ENCODE data around the gene CEL.

CEL gene

DNA sequence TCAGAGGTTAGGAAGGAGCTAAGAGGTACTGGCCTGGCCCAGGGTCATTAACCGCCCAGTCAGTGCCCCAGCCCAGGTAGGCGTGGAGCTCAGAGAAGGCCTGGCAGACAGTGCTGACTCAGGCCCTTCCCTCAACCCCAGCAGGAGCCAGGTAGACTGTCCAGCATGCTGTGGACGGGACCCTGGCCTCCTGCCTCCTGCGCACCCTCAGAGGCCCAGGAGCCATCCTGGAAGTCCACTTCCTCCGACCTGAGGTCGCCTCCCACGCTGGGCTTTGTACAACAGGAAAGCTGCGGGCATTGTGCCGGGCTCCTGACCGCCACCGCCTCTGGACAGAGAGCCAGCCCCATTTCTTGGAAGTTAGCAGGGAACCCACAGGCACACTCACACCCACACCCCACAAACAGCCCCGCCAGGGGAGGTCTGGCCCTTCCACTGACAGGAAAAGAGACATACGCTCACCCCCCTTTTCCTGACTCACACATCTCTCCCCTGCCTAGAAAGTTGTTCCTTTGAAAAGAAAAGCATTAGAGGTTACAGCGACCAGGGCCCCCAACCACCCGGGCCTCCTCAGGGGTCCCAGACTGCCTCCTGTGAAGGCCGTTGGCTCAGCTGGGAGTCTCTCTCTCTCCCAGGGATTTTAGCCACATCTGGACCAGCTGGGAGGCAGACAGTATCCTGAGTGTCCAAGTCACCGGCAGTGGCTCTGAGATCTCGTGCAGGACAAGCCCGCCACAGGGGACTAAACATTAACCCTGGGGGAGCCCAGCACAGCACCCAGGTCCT lies 51.6 kb downstream of the CEL start:
- no peak overlapping the region for H3K27ac ChIP-seq (ENCODE audit: poor library complexity, severe bottlenecking)
- H3K9me3 ChIP-seq (ENCODE audit: severe bottlenecking) = no peaks in the 10 kb centered on the region
- TF ChIP-seq, protein P1, sequence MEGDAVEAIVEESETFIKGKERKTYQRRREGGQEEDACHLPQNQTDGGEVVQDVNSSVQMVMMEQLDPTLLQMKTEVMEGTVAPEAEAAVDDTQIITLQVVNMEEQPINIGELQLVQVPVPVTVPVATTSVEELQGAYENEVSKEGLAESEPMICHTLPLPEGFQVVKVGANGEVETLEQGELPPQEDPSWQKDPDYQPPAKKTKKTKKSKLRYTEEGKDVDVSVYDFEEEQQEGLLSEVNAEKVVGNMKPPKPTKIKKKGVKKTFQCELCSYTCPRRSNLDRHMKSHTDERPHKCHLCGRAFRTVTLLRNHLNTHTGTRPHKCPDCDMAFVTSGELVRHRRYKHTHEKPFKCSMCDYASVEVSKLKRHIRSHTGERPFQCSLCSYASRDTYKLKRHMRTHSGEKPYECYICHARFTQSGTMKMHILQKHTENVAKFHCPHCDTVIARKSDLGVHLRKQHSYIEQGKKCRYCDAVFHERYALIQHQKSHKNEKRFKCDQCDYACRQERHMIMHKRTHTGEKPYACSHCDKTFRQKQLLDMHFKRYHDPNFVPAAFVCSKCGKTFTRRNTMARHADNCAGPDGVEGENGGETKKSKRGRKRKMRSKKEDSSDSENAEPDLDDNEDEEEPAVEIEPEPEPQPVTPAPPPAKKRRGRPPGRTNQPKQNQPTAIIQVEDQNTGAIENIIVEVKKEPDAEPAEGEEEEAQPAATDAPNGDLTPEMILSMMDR (IDR thresholded peaks at IDR 0.05; ENCODE audit: poor library complexity, severe bottlenecking) = no peak
- DNase-seq (ENCODE audit: low spot score) = peak; percentile 52
- no peaks in the 10 kb centered on the region for H3K27me3 ChIP-seq (ENCODE audit: insufficient read depth, poor library complexity, severe bottlenecking)
- peaks cover 16% of the 10 kb centered on the region for H3K36me3 ChIP-seq (ENCODE audit: low read depth)
- ATAC-seq (ENCODE audit: low read depth) = no peak
- H3K4me1 ChIP-seq (ENCODE audit: insufficient read depth, poor library complexity, severe bottlenecking) = no peaks in the 10 kb centered on the region
- no peak overlapping the region for H3K4me3 ChIP-seq (ENCODE audit: severe bottlenecking)

DNA sequence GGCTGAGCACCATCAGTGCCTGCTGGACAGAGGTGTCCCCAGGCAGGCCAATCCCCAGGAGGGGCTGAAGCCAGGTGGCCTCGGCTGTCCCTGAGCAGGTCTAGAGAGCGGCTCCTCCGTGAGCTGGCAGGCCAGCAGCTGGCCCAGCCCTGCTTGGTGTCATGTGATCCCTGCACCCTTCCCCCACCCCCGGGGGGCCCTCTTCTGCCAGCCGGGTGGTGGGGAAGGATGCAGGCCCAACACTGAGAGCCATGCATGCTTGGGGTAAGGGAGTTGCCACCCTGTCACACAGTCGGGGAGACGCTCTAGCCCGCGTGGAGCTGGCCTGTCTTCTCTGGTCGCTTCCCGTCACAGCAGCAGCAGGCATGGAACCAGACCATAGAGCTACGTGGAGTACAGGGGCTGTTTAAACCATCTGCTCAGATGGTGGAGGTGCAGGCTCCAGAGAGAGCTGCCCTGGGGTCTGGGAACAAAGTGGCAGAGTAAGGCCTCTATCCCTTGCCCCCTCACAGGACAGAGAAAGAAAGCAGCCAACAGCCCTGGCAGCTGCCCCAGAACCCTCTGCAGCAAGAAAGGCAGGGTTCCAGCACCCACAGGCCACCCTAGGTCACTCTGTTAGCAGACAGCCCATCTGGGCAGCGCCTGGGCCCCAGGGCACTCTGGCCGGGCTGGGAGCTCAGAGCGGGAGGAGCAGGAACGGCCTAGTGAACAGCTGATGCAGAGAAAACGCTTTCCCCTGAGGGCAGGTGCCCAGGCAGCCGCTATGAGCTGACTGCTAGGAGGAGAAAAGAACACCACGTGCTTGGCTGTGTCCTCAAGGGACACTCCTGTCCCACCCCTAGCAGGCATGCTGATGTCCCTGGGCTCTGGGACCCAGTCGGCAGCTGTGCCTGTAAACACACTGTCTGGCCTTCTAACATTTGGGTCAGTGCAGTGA lies 52.4 kb downstream of the CEL start:
- Histone ChIP-seq H3K4me3 (ENCODE audit: severe bottlenecking) (no peak overlapping the region), H3K36me3 (ENCODE audit: low read depth) (peaks cover 10% of the 10 kb centered on the region; the same call in 1 of the 2 replicates), H3K27me3 (ENCODE audit: insufficient read depth, poor library complexity, severe bottlenecking) (no peaks in the 10 kb centered on the region), H3K9me3 (ENCODE audit: severe bottlenecking) (no peaks in the 10 kb centered on the region), H3K4me1 (ENCODE audit: insufficient read depth, poor library complexity, severe bottlenecking) (no peaks in the 10 kb centered on the region), H3K27ac (ENCODE audit: poor library complexity, severe bottlenecking) (no peak overlapping the region)
- ATAC-seq (ENCODE audit: low read depth) = peak; percentile 15
- TF ChIP-seq, protein P1 (IDR thresholded peaks at IDR 0.05; ENCODE audit: poor library complexity, severe bottlenecking) = no peak
- peak; percentile 51 for DNase-seq (ENCODE audit: low spot score)

DNA sequence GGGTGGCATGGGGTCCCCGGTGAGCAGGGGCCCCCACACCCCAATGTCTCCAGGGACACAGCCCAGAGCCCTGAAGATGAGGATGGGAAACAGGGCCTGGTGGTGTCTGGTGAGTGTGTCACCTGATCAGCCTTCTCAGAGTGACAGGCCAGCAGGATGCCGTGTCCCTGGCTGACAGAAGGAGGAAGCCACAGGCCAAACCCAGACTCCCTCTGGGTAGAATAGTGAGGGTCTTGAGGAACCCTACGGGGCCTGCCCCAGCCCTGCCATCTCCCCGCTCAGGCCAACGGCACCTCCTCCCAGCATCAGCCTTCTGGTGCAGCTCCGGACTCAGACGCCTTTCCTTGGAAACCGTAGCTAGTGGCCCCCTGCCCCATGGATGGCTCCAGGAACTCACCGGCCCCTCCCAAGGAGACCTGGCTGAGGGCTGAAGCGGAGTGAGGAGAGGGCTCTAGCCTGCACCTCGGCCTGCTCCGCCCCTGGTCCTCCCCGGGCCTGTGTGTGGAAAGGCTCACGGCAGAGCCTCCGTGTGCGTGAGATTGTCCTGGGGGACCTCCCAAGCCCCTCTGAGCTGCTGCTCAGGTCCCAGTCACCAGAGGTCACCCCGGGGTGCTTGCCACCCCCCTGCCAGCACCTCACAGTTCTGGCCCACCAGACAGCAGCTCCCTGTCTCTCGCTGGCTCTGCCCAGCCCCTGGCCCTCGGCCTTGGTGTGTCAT lies 53.3 kb downstream of the CEL start:
- DNase-seq (ENCODE audit: low spot score) = peak; percentile 48
- no peak; the same call in 2 of the 3 replicates for ATAC-seq (ENCODE audit: low read depth)
- Histone ChIP-seq H3K4me1 (ENCODE audit: insufficient read depth, poor library complexity, severe bottlenecking) (no peaks in the 10 kb centered on the region), H3K27me3 (ENCODE audit: insufficient read depth, poor library complexity, severe bottlenecking) (no peaks in the 10 kb centered on the region), H3K27ac (ENCODE audit: poor library complexity, severe bottlenecking) (no peak overlapping the region), H3K9me3 (ENCODE audit: severe bottlenecking) (no peaks in the 10 kb centered on the region), H3K4me3 (ENCODE audit: severe bottlenecking) (no peak overlapping the region), H3K36me3 (ENCODE audit: low read depth) (peaks cover 6% of the 10 kb centered on the region; the same call in 1 of the 2 replicates)
- TF ChIP-seq, protein P1 (IDR thresholded peaks at IDR 0.05; ENCODE audit: poor library complexity, severe bottlenecking) = no peak

DNA sequence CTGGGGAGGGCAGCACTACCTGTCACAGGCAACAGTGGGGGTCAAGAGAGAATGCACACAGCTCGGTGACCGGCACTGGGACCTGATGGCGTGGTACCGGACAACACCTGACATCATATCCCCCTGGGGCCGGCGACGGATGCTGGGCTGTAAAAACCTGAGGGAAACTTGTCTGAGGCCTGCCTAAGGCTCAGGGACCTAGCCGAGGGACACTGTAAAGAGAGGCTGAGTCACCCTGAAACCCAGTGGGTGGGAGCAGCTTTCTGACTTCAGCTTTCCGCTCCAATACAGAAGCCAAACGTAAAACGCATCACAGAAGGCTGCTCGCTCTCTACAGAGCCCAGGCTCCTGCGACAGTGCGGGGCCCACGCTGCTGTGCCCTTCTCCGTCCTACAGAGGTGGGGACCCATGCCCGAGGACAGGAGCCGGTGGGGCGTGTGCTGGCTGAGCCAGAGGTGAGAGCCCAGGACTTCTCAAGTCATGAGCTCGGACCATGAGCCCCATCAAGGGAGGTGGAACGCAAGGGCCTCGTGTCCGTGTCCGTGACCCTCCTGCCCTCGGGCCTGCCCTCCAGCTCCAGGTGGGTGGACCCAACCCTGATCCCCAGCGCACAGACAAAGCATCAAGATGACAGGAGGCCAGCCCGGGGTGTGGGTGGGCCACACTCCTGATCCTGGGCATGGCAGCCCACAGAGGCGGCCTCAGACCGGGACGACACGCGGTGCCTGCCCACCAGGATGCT lies 54.0 kb downstream of the CEL start:
- Histone ChIP-seq H3K27ac (ENCODE audit: poor library complexity, severe bottlenecking) (no peak overlapping the region), H3K4me3 (ENCODE audit: severe bottlenecking) (no peak overlapping the region), H3K36me3 (ENCODE audit: low read depth) (no peaks in the 10 kb centered on the region), H3K27me3 (ENCODE audit: insufficient read depth, poor library complexity, severe bottlenecking) (no peaks in the 10 kb centered on the region), H3K9me3 (ENCODE audit: severe bottlenecking) (no peaks in the 10 kb centered on the region), H3K4me1 (ENCODE audit: insufficient read depth, poor library complexity, severe bottlenecking) (no peaks in the 10 kb centered on the region)
- no peak for ATAC-seq (ENCODE audit: low read depth)
- TF ChIP-seq, protein P1 (IDR thresholded peaks at IDR 0.05; ENCODE audit: poor library complexity, severe bottlenecking) = no peak
- no peak for DNase-seq (ENCODE audit: low spot score)
